GM21825 (cell line): ENCODE results near the gene CAMK1D.
"Not testable (repeated sequence)": the region's sequence is repeated elsewhere in the genome, so short reads cannot be mapped to it uniquely, and the experiment has no call there.

Experiments used
- ATAC-seq: cut with Tn5 transposase; IDR thresholded peaks from one replicate; pipeline ENCODE4 v1.9.1; 2021; ENCODE audit warnings: mild to moderate bottlenecking, moderate library complexity; ENCODE audit not compliant: unreplicated experiment

The CAMK1D gene

GRCh38 chr10:12543589-12543988 is 194.2 kb downstream of the CAMK1D start:
- ATAC-seq: no peak

- ATAC-seq: not testable (repeated sequence)
Observed at GRCh38 chr10:12546160-12546802, 196.9 kb downstream of the CAMK1D start.

- no peak for ATAC-seq
Observed at GRCh38 chr10:12547301-12547771, 198.0 kb downstream of the CAMK1D start.

- no peak for ATAC-seq
Observed at GRCh38 chr10:12549297-12549696, 199.9 kb downstream of the CAMK1D start.

- no peak for ATAC-seq
Observed at GRCh38 chr10:12550994-12551393, 201.6 kb downstream of the CAMK1D start.

GRCh38 chr10:12556039-12556438 is 206.7 kb downstream of the CAMK1D start:
- ATAC-seq: no peak

GRCh38 chr10:12559578-12560178 is 210.3 kb downstream of the CAMK1D start:
- no peak for ATAC-seq

GRCh38 chr10:12561307-12561706 is 212.0 kb downstream of the CAMK1D start:
- no peak for ATAC-seq

- ATAC-seq: no peak
Observed at GRCh38 chr10:12561720-12562119, 212.4 kb downstream of the CAMK1D start.

- ATAC-seq: no peak
Observed at GRCh38 chr10:12563489-12563888, 214.1 kb downstream of the CAMK1D start.

- ATAC-seq: no peak
Observed at GRCh38 chr10:12564173-12564572, 214.8 kb downstream of the CAMK1D start.

GRCh38 chr10:12566161-12567115 is 217.1 kb downstream of the CAMK1D start:
- ATAC-seq: no peak

- ATAC-seq: no peak
Observed at GRCh38 chr10:12568391-12569009, 219.2 kb downstream of the CAMK1D start.

- no peak for ATAC-seq
Observed at GRCh38 chr10:12572281-12572680, 222.9 kb downstream of the CAMK1D start.

- ATAC-seq: no peak
Observed at GRCh38 chr10:12577610-12578009, 228.3 kb downstream of the CAMK1D start.

- peak; percentile 93 for ATAC-seq
Observed at GRCh38 chr10:12579954-12580858, 230.9 kb downstream of the CAMK1D start.

- ATAC-seq: no peak
Observed at GRCh38 chr10:12583891-12584595, 234.7 kb downstream of the CAMK1D start.

GRCh38 chr10:12586741-12587140 is 237.4 kb downstream of the CAMK1D start:
- ATAC-seq: no peak

GRCh38 chr10:12587451-12587888 is 238.1 kb downstream of the CAMK1D start:
- ATAC-seq: no peak
